GM10266 (cell line): Measurements from ENCODE around the gene PTHLH.

Experiments
- DNase-seq: peaks from one replicate; pipeline ENCODE4 v3.0.0; 2012; ENCODE audit errors: extremely low spot score
- CTCF ChIP-seq: IDR thresholded peaks from 2 replicates; pipeline ENCODE4 v1.5.1; 2012; ENCODE audit warnings: mild to moderate bottlenecking, low read depth; ENCODE audit not compliant: control insufficient read depth, insufficient read depth; ENCODE audit errors: missing control alignments

PTHLH gene

DNA sequence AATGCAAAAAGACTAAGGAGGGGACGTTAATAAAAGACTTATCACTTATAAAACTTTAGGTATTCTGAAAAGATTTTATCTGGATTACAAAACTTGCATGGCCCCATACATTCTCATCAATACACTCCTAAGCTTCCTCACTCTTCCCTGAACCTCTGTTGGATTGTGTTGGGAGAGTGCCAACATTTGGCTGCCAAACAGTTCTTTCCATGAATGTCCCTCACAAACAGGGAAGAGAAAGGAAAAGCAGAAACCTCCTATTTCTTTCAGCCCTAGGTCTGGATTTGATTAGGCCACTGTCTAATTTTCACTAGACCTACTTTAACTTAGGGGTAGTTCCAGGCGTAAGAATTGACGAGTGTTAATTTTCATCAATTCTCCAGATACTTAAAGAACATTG is 11.7 kb downstream of the PTHLH start:
- no peak for TF ChIP-seq CTCF
- no peak for DNase-seq

DNA sequence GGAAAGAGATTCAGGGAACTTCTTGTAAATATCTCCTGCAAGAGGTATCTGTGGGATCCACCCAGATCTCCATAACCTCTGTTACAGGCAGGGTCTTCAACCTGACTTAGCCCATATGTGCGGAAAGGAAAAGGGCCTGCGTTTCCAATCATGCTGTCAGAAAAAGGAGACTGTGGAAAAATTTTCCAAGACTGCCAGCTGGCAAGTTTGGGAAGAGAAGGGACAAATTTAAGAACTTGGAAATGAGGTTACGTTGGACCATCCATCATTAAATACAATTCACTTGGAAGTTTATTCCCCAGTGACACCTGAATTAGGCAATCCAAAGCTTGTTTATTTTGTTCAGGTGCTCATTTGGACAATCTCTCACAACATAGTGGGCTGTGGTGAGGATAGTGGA is 13.9 kb downstream of the PTHLH start:
- no peak for TF ChIP-seq CTCF

DNA sequence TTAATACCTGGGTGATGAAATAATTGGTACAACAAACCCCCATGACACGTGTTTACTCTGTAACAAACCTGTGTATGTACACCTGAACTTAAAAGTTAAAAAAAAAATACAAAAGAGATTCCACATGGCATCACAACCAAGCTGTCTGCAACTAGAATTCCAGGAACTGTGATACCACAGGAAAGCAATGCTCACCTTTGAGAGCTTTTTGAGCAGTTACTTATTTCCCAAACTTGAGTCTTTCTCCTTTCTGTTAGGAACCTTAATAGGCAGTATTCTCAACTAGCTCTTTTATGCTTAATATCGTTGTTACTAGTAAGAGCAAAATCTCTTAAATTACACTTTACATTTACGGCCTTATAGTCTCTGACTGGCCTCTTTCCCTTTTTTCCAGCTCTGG is 15.2 kb downstream of the PTHLH start:
- TF ChIP-seq CTCF, result no peak
- no peak for DNase-seq

More for the DNA sequence above, 13.9 kb downstream of the PTHLH start:
- no peak for DNase-seq

DNA sequence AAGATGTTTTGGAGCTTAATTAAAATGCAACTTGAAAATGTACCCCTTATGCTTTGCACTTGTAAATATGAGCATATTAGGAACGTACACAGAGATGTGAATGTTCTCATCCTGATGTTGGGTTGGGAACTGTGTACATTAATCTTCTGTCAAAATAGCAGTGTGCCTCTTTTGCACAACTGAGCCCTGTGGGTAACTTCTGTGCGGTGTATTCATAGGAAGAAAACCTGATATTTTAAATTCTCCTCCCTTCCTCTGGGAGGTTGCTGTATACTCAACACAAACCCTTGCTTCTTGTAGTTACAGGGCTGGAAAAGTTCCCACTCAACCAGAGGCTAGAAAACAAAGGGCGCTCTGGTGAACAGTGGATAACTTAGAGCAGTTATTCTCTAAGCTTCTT is 18.7 kb downstream of the PTHLH start:
- no peak for DNase-seq
- TF ChIP-seq CTCF, result no peak

GRCh38 chr12:27953348-27953747 is 19.2 kb downstream of the PTHLH start:
- no peak for DNase-seq
- TF ChIP-seq CTCF, result no peak

- DNase-seq, result no peak
- TF ChIP-seq CTCF, result no peak
These were observed 20.0 kb downstream of the PTHLH start for GRCh38 chr12:27952510-27952909.

- TF ChIP-seq CTCF, result no peak
- DNase-seq, result no peak
These were observed 20.6 kb downstream of the PTHLH start for GRCh38 chr12:27951898-27952297.
